HepG2 (cell line): ENCODE data around the gene IHH. TPM values are rescaled to one million over a fixed set of nuclear protein-coding genes. Genes with fewer than 3 reads are reported as not detected.
A peak's percentile ranks its signal among the peaks of the same experiment; 100 is the strongest.

Source experiments
- ARID5B ChIP-seq: IDR thresholded peaks from 2 replicates; pipeline ENCODE4 v1.4.0; 2020; ENCODE audit warnings: mild to moderate bottlenecking, missing genetic modification reagents
- CCDC6 ChIP-seq: sonication (generic); formaldehyde crosslinking; IDR thresholded peaks from 2 replicates; pipeline ENCODE4 v1.8.1; 2022; ENCODE audit warnings: mild to moderate bottlenecking, missing genetic modification reagents, moderate library complexity
- CEBPG ChIP-seq: IDR thresholded peaks from 2 replicates; pipeline ENCODE4 v1.6.1; 2016
- ETV6 ChIP-seq: sonication (generic); formaldehyde crosslinking; conservative IDR thresholded peaks from 2 replicates; pipeline ENCODE4 v1.4.0; 2020; ENCODE audit warnings: missing genetic modification reagents
- JARID2 ChIP-seq: sonication (generic); formaldehyde crosslinking; IDR thresholded peaks from 2 replicates; pipeline ENCODE4 v1.8.1; 2023; ENCODE audit warnings: missing genetic modification reagents, inconsistent platforms; ENCODE audit not compliant: insufficient replicate concordance
- KDM2A ChIP-seq: sonication (generic); formaldehyde crosslinking; IDR thresholded peaks from 2 replicates; pipeline ENCODE4 v1.4.0; 2020; ENCODE audit warnings: low read depth, missing genetic modification reagents, borderline replicate concordance
- MEF2D ChIP-seq: sonication (generic); formaldehyde crosslinking; IDR thresholded peaks from 2 replicates; pipeline ENCODE4 v1.5.1; 2020; ENCODE audit warnings: mild to moderate bottlenecking, missing genetic modification reagents
- MTF2 ChIP-seq: sonication (generic); formaldehyde crosslinking; IDR thresholded peaks from 2 replicates; pipeline ENCODE4 v1.5.0; 2020; ENCODE audit warnings: missing genetic modification reagents, borderline replicate concordance
- PCBP1 ChIP-seq: fragments of 200-400 bp; formaldehyde crosslinking; IDR thresholded peaks from 2 replicates; pipeline ENCODE4 v1.6.1; 2017; ENCODE audit warnings: mild to moderate bottlenecking, low read depth, low read length, borderline replicate concordance
- SMAD9 ChIP-seq: sonication (generic); formaldehyde crosslinking; IDR thresholded peaks from 2 replicates; pipeline ENCODE4 v1.5.1; 2020; ENCODE audit warnings: mild to moderate bottlenecking, missing genetic modification reagents
- SMARCE1 ChIP-seq: fragments of 450-650 bp; IDR thresholded peaks from 2 replicates; pipeline ENCODE4 v1.6.1; 2017; ENCODE audit warnings: borderline replicate concordance
- TBP ChIP-seq: sonication (generic); formaldehyde crosslinking; IDR thresholded peaks from 2 replicates; pipeline ENCODE4 v1.5.0; 2020; ENCODE audit warnings: missing genetic modification reagents
- ZBED4 ChIP-seq: sonication (generic); formaldehyde crosslinking; IDR thresholded peaks from 2 replicates; pipeline ENCODE4 v1.4.0; 2020; ENCODE audit warnings: missing genetic modification reagents, borderline replicate concordance
- ZNF33B ChIP-seq: sonication (generic); formaldehyde crosslinking; IDR thresholded peaks from 2 replicates; pipeline ENCODE4 v1.5.1; 2020; ENCODE audit warnings: mild to moderate bottlenecking, missing genetic modification reagents
- ZNF674 ChIP-seq: sonication (generic); formaldehyde crosslinking; IDR thresholded peaks from 2 replicates; pipeline ENCODE4 v1.5.0; 2020; ENCODE audit warnings: low read depth, mild to moderate bottlenecking, missing genetic modification reagents
- ZNF687 ChIP-seq: sonication (generic); formaldehyde crosslinking; IDR thresholded peaks from 2 replicates; pipeline ENCODE4 v1.5.1; 2020; ENCODE audit warnings: mild to moderate bottlenecking, missing genetic modification reagents, moderate library complexity
- ZNF780A ChIP-seq: sonication (generic); formaldehyde crosslinking; IDR thresholded peaks from 2 replicates; pipeline ENCODE4 v1.8.0; 2022; ENCODE audit warnings: mild to moderate bottlenecking, missing genetic modification reagents, moderate library complexity
- polyA plus RNA-seq, 8 experiments: library from polyadenylated mRNA; depleted of rRNA in 3 of 8; stranded (reverse) in 7 of 8; unstranded in 1 of 8; fragments of >200 nt; fragmentation: Illumina TruSeq in 4 of 8; extraction: Trizol in 4 of 8; gene quantifications; 2 replicates each; pipeline versions ENCODE4 v1.2.1 to v1.2.3, GENCODE V29; 2011 to 2016; ENCODE audit warnings: low read depth in 4 of 8, missing spikeins in 1 of 8, mixed read lengths in 1 of 8; ENCODE audit not compliant: insufficient read depth in 1 of 8
- total RNA-seq, 5 experiments: library from RNA; depleted of rRNA; stranded (reverse); fragments of >200 nt; fragmentation: Illumina TruSeq; extraction: Trizol; gene quantifications; 2 replicates each; pipeline ENCODE4 v1.2.3, GENCODE V29; 2016; ENCODE audit warnings: low read depth in 1 of 5

Gene IHH
- total and polyA plus RNA-seq, 2 of the 13 experiments (the other 11 are each of a cell fraction or from before 2014, with no cell fraction given): 0.42 TPM; not detected in 1

- TF ChIP-seq ZNF687 (CRISPR knock-in tag) (peak; percentile 25; the same call in 1 of the 2 replicates), ZBED4 (CRISPR knock-in tag) (no peak), CEBPG (CRISPR knock-in tag) (no peak), ETV6 (no peak), MEF2D (CRISPR knock-in tag) (no peak), MTF2 (peak; percentile 69; the same call in 1 of the 2 replicates), ZNF33B (CRISPR knock-in tag) (no peak), ZNF674 (CRISPR knock-in tag) (no peak), JARID2 (CRISPR knock-in tag) (no peak), ARID5B (no peak), KDM2A (CRISPR knock-in tag) (no peak), ZNF780A (CRISPR knock-in tag) (no peak), PCBP1 (no peak), SMAD9 (CRISPR knock-in tag) (no peak), TBP (CRISPR knock-in tag) (no peak), CCDC6 (CRISPR knock-in tag) (no peak), SMARCE1 (no peak)
These were observed at the start of gene IHH (continued) for GRCh38 chr2:219060821-219061791.
